T-helper 2 cell (primary cell): Measurements from ENCODE around the gene MAD2L2.

ENCODE experiments used
- DNase-seq, 5 experiments: peaks; one replicate each; pipeline versions ENCODE4 v3.0.0 to v3.0.0-alpha.2; 2012 to 2022

The MAD2L2 gene

GRCh38 chr1:11682287-11682771, 1.4 kb upstream of the MAD2L2 start:
- no peak for DNase-seq

- no peak for DNase-seq
These were observed 478 bp downstream of the MAD2L2 start for GRCh38 chr1:11680270-11681070.

GRCh38 chr1:11678442-11678841, 2.5 kb downstream of the MAD2L2 start:
- DNase-seq = no peak

- DNase-seq = no peak
These were observed 4.4 kb downstream of the MAD2L2 start for GRCh38 chr1:11676386-11677103.

GRCh38 chr1:11675325-11675724, 5.6 kb downstream of the MAD2L2 start:
- DNase-seq = no peak

- no peak for DNase-seq
These were observed 6.5 kb downstream of the MAD2L2 start for GRCh38 chr1:11674488-11674887.

GRCh38 chr1:11673089-11673769, 7.7 kb downstream of the MAD2L2 start:
- DNase-seq = no peak

GRCh38 chr1:11671544-11672286, 9.2 kb downstream of the MAD2L2 start:
- DNase-seq = no peak

GRCh38 chr1:11671205-11671543, 9.8 kb downstream of the MAD2L2 start:
- no peak for DNase-seq

GRCh38 chr1:11670747-11671146, 10.2 kb downstream of the MAD2L2 start:
- no peak for DNase-seq

- no peak for DNase-seq
These were observed 12.4 kb downstream of the MAD2L2 start for GRCh38 chr1:11668516-11668915.

- peak in 3 of 5 experiments; percentile 18 to 69 (median 43) for DNase-seq
These were observed 16.4 kb downstream of the MAD2L2 start for GRCh38 chr1:11664336-11665065.

GRCh38 chr1:11661103-11661502, 19.8 kb downstream of the MAD2L2 start:
- DNase-seq = no peak

- no peak for DNase-seq
These were observed 21.2 kb downstream of the MAD2L2 start for GRCh38 chr1:11659748-11660147.

GRCh38 chr1:11658542-11658941, 22.4 kb downstream of the MAD2L2 start:
- DNase-seq = no peak

GRCh38 chr1:11657654-11658053, 23.3 kb downstream of the MAD2L2 start:
- no peak for DNase-seq

GRCh38 chr1:11654939-11655808, 25.8 kb downstream of the MAD2L2 start:
- DNase-seq = no peak

- peak; percentile 40 to 64 (median 49) for DNase-seq
These were observed 26.6 kb downstream of the MAD2L2 start, which contains the start of the genes FBXO2 and FBXO44 for GRCh38 chr1:11654137-11654938. TSS of gene FBXO2 (minus strand) at chr1:11654429. CDS start at chr1:11654340, 89 bp downstream. TSS of gene FBXO44 (plus strand) at chr1:11654877. CDS start at chr1:11655836, 959 bp downstream.

- no peak for DNase-seq
These were observed 27.1 kb downstream of the MAD2L2 start for GRCh38 chr1:11653861-11654136.
